Measurements from ENCODE around the gene SLC35F1. TPM values are rescaled to one million over a fixed set of nuclear protein-coding genes. Genes with fewer than 3 reads are reported as not detected.

The SLC35F1 gene
- polyA plus RNA-seq, 1 donor (not counting 4 experiments of a cell fraction or from before 2014, with no cell fraction given) = not detected

DNA sequence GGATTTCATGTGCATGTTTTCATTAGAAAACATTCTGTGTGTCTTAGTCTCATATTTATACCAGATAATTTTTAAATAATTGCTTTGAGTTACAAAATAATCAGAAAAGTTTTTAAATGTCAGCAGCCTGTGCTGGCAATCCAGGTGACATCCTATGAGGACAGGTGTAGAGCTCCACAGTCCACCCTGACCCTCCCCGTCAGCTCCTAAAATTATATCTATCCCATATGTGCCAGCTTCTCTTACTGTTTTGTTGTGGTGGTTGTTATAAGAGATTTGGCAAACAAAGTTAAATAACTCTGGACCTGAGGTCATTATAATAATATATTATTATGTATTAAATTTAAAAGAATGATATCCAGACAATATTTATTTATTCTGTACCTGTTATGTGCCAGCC is 387.8 kb downstream of the SLC35F1 start:
- H3K36me3 ChIP-seq (ENCODE audit: control insufficient read depth in 2 of 2, extremely low read depth in 1 of 2, insufficient read depth in 2 of 2, low read length in 2 of 2) = no peaks in the 10 kb centered on the region
- no peak overlapping the region for H3K9ac ChIP-seq (ENCODE audit: control insufficient read depth, extremely low read depth, insufficient read depth, low read length)
- H3K9me1 ChIP-seq (ENCODE audit: control insufficient read depth, extremely low read depth, insufficient read depth, low read length) = no peaks in the 10 kb centered on the region
- no peak for DNase-seq (ENCODE audit: low read depth, low spot score)
- H2AFZ ChIP-seq (ENCODE audit: control insufficient read depth, low read length) = no peak overlapping the region
- no peaks in the 10 kb centered on the region for H3K27me3 ChIP-seq (ENCODE audit: control insufficient read depth, extremely low read depth, insufficient read depth, low read length)
- H3K9me3 ChIP-seq (ENCODE audit: control insufficient read depth, low read depth, low read length) = no peaks in the 10 kb centered on the region
- dilution Hi-C loops (cut with MboI; ENCODE audit: extremely low pct_ligation_motif_present, low sequenced_read_pairs) = no loop called here
- no peaks in the 10 kb centered on the region for H3K4me1 ChIP-seq (ENCODE audit: control insufficient read depth, extremely low read depth, insufficient read depth, low read length)
- no peak for TF ChIP-seq EZH2 (IDR thresholded peaks at IDR 0.05; ENCODE audit: low read length)
- TF ChIP-seq, protein P1, sequence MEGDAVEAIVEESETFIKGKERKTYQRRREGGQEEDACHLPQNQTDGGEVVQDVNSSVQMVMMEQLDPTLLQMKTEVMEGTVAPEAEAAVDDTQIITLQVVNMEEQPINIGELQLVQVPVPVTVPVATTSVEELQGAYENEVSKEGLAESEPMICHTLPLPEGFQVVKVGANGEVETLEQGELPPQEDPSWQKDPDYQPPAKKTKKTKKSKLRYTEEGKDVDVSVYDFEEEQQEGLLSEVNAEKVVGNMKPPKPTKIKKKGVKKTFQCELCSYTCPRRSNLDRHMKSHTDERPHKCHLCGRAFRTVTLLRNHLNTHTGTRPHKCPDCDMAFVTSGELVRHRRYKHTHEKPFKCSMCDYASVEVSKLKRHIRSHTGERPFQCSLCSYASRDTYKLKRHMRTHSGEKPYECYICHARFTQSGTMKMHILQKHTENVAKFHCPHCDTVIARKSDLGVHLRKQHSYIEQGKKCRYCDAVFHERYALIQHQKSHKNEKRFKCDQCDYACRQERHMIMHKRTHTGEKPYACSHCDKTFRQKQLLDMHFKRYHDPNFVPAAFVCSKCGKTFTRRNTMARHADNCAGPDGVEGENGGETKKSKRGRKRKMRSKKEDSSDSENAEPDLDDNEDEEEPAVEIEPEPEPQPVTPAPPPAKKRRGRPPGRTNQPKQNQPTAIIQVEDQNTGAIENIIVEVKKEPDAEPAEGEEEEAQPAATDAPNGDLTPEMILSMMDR (optimal IDR thresholded peaks at IDR 0.05 in 1 of 3, IDR thresholded peaks at IDR 0.05 in 1 of 3, conservative IDR thresholded peaks at IDR 0.05 in 1 of 3; ENCODE audit: extremely low read depth in 1 of 3, insufficient read depth in 2 of 3, low read length in 3 of 3) = no peak
- no peak overlapping the region for H3K4me2 ChIP-seq (ENCODE audit: control insufficient read depth, extremely low read depth, insufficient read depth, low read depth, low read length)
- H4K20me1 ChIP-seq (ENCODE audit: control insufficient read depth, extremely low read depth, insufficient read depth, low read length) = no peaks in the 10 kb centered on the region
- no peaks in the 10 kb centered on the region for H3K79me2 ChIP-seq (ENCODE audit: control insufficient read depth, insufficient read depth, low read length)
- no peak overlapping the region for H3K4me3 ChIP-seq (ENCODE audit: control insufficient read depth in 2 of 3, extremely low read depth in 1 of 3, insufficient read depth in 2 of 3, low read depth in 1 of 3, low read length in 3 of 3)
- no peak overlapping the region for H3K27ac ChIP-seq (ENCODE audit: control insufficient read depth, insufficient read depth, low read length)
- FAIRE-seq = no peak

DNA sequence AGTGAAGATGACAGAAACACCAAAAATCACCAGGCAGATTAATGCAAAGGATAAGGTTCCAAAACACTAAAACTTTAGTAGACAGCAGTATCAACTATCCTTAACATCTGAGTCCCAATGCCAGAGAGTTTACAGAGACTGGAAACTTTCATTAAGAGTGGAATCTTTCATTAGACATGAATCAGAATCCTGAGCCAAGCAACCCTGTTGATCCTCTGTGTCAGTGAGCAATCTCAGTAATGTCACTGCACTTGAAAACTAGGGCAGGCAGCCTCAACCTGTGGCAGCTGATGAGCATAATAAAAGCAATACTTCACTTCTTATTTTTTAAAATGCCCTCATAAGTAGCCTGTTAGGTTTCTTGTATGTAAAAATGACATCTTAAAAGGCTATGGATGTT is 388.3 kb downstream of the SLC35F1 start:
- dilution Hi-C loops (cut with MboI; ENCODE audit: extremely low pct_ligation_motif_present, low sequenced_read_pairs) = no loop called here
- no peak for FAIRE-seq
- TF ChIP-seq, protein P1 (optimal IDR thresholded peaks at IDR 0.05 in 1 of 3, IDR thresholded peaks at IDR 0.05 in 1 of 3, conservative IDR thresholded peaks at IDR 0.05 in 1 of 3; ENCODE audit: extremely low read depth in 1 of 3, insufficient read depth in 2 of 3, low read length in 3 of 3) = no peak
- TF ChIP-seq EZH2 (IDR thresholded peaks at IDR 0.05; ENCODE audit: low read length) = no peak

More for the DNA sequence above, 388.3 kb downstream of the SLC35F1 start:
- Histone ChIP-seq H3K9ac (ENCODE audit: control insufficient read depth, extremely low read depth, insufficient read depth, low read length) (no peak overlapping the region), H3K9me1 (ENCODE audit: control insufficient read depth, extremely low read depth, insufficient read depth, low read length) (no peaks in the 10 kb centered on the region), H3K27me3 (ENCODE audit: control insufficient read depth, extremely low read depth, insufficient read depth, low read length) (no peaks in the 10 kb centered on the region), H3K4me2 (ENCODE audit: control insufficient read depth, extremely low read depth, insufficient read depth, low read depth, low read length) (no peak overlapping the region), H3K4me1 (ENCODE audit: control insufficient read depth, extremely low read depth, insufficient read depth, low read length) (no peaks in the 10 kb centered on the region), H3K36me3 (ENCODE audit: control insufficient read depth in 2 of 2, extremely low read depth in 1 of 2, insufficient read depth in 2 of 2, low read length in 2 of 2) (no peaks in the 10 kb centered on the region), H3K79me2 (ENCODE audit: control insufficient read depth, insufficient read depth, low read length) (no peaks in the 10 kb centered on the region), H2AFZ (ENCODE audit: control insufficient read depth, low read length) (no peak overlapping the region), H4K20me1 (ENCODE audit: control insufficient read depth, extremely low read depth, insufficient read depth, low read length) (no peaks in the 10 kb centered on the region), H3K27ac (ENCODE audit: control insufficient read depth, insufficient read depth, low read length) (no peak overlapping the region), H3K9me3 (ENCODE audit: control insufficient read depth, low read depth, low read length) (no peaks in the 10 kb centered on the region), H3K4me3 (ENCODE audit: control insufficient read depth in 2 of 3, extremely low read depth in 1 of 3, insufficient read depth in 2 of 3, low read depth in 1 of 3, low read length in 3 of 3) (no peak overlapping the region)
- DNase-seq (ENCODE audit: low read depth, low spot score) = no peak
